Measurements from ENCODE around the gene FECH. TPM values are rescaled to one million over a fixed set of nuclear protein-coding genes. Genes with fewer than 3 reads are reported as not detected.
"Not testable (repeated sequence)": the region's sequence is repeated elsewhere in the genome, so short reads cannot be mapped to it uniquely, and the experiment has no call there.

Gene FECH
- total RNA-seq, 2 donors from 2014 or later: 15.5 to 19.2 TPM

DNA sequence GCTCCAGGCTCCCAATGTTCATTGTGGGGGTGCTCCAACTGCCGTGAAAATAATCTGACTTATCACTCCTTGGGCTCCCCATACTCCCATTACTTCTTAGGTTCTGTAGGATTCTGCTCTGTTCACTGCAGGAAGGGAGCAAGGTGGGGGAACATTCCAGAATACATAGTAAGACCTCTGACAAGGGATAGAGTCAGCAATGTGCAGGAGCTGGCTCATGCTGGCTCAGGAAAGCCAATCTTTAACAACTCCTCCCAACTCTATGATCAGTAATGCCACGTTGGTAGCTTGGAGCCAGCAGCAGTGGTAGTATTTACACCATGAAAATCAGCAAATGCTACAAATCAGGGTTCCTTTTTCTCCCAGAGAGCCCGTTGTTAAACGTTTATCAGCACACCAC lies 44.4 kb downstream of the FECH start:
- intact Hi-C loops (cut with DNase I): no loop called here
- DNase-seq (ENCODE audit: low spot score): no peak

DNA sequence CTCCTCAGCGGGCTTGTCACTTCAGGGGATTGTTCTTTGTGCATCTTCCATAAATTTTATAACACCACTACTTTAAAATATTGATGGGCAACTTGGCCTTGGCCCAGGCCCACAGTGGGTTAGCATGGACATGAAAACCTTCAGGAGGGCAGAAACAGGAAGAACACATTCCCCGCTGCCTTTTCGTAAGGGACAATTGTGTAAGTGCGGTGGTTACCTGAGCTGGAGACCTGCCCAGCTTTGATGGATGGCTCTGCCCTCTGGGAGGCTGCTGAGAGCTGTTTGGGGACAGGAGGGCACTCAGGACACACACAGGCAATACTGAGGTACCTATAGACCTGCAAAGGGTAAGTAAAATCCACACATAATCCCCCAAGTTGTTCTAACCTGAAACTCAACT lies 46.8 kb downstream of the FECH start:
- intact Hi-C loops (cut with DNase I): no loop called here

DNA sequence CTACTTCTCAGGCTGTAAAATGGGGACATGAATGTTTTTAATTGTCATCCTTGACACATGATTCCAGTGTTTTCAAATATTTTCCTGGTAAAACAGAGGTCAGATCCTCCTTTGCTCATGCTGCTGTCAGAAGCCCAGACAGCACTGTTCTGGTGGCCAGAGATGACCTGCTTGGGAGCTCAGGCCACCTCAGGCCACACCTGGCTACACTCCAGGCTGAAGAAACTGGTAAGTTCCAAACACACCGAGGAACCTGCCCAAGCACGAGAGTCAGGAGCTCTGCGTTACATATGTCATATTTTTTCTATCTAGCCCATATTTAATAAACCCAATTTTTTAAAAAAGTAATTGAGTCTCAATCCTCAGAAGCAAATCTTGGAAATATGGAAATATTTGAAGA lies 47.9 kb downstream of the FECH start:
- intact Hi-C loops (cut with DNase I): no loop called here

More for the DNA sequence above, 46.8 kb downstream of the FECH start:
- no peak for DNase-seq (ENCODE audit: low spot score)

DNA sequence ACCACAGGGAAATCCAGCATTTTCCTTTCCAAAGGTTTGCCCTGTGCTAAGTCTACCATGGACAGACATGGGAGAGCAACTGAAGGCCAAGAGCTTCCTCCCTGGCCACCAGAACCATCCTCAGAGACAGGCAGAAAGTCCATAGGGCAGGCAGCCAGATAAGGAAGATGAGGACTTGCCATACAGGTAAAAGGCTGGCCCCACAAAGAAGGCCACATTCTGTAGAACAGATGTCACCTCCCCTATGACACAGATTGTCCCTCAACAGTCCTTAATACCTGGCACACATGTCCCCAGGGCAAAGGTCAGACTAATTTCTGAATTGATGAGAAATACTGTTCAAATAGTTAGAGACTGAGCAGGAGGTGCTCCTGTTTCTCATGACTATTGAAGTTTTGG lies 52.0 kb downstream of the FECH start:
- no peak for DNase-seq (ENCODE audit: low spot score)
- intact Hi-C loops (cut with DNase I): no loop called here

More for the DNA sequence above, 47.9 kb downstream of the FECH start:
- no peak for DNase-seq (ENCODE audit: low spot score)

DNA sequence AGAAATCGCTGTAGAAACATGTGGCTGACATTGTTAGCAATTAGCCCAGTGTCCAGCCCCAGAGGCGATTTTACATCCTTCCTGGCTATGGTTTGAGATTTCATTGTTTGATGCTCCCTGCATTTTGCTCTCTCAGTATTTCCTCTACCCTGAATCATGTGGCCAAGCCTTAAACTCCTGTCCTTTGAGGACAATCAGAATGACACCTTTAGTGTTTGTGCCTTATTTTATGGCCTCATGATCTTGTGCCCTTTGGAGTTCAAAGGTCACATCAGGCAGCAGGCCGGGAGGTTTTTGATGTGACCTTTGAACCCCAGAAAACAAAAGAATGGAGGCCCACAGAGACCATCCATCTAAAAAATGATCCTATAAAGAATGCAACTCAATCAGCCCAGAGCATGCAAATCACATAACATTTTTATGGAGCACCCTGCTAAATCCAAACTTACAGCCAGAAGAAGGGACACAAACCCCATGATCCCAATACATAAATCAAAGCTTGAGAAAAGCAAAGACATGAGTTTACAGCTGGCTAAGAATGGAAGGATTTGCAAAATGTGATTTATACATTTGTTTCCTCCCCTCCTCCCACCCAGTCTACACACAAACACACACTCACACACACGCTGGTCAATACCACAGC lies 52.5 kb downstream of the FECH start:
- intact Hi-C loops (cut with DNase I): no loop called here
- no peak for DNase-seq (ENCODE audit: low spot score)

DNA sequence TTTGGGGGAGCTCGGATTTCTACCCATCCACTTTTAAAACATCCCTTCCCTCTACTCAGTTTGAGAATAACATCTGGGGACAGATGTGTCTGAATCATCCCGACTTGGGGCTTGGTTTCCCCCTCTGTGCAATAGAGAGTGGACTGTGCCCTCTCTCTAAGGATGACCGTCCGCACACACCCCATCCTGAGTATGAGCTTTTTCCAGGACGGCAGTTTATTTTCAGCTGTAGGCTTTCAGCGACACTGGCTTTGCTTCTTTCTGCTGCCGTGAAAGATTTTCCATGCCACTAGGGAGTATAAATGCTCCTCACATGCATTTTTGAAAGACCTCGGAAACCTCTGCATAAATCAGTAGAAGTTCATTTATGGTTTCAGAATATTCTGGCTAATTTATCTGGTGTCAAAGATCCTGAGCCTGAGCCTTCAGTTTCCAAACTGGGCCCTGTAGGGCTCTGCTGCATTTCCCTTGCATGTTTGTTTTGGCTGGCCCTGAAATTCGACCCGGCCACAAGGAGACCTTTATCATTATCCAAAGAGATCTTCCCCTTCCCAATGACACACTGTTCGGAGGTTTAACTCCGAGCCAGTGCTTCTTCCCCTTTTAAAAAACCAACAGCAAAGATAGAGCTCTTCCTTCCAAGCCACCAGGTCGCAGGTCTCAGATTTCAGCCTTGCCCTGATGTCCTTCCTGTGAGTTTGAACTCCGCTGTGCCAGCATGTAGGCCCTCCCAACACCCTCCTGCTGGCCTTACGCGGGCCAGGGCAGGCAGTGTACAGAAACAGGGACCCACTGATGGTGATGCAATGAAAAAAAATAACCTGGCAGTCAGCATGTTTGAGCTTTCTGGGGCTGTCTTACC lies 53.3 kb downstream of the FECH start:
- no peak for DNase-seq (ENCODE audit: low spot score)
- intact Hi-C loops (cut with DNase I): no loop called here

DNA sequence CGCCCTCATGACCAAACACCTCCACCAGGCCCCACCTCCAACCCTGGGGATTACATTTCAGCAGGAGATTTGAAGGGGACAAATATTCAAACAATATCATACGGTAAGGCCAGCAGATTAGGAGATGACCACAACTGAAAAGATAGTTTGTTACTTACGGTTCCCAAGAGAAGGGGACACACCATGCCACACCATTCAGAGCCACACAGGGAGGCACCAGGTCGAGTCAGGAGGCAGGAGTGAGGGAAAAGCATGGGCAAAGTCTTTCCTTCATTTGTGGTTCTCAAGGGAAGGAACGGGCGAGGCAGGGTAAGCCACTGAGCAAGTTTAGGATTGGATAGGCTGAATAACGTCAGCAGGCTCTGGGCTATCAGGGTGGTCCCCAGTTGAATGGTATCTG lies 57.4 kb downstream of the FECH start:
- intact Hi-C loops (cut with DNase I): no loop called here
- DNase-seq (ENCODE audit: low spot score): no peak

DNA sequence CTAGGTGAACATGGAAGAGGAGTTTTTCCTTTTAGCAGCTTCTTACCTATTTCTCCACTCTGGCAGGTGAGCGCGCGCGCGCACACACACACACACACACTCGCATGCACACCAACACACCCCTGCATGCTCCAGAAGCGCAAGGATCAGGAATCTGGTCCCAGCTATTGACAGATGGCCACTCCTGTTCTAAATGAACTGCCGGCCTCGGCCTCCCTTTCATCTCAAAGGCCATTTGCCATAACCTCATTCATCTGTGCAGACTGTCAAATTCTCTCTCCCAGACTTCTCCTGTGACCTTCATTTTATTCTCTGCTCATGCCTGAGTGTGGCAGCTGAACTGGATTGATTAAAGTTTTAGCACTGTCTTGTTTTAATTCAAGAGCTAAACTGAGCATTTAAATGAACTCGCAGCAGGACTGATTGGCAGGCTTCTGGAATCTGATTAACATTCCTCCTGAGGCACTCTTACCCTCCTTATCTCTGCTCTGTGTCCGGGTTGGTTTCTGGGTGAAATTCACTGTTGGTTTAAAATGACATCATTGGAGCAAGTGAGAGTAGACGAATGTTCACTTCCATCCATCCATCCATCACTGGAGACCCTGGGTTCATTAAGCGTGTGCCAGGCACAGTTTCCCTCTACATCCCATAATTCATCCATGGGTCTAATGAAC lies 58.8 kb downstream of the FECH start:
- DNase-seq (ENCODE audit: low spot score): no peak
- intact Hi-C loops (cut with DNase I): loop anchor here in 1 of 2 donors (2.0 kb wide), 1 partner anchor 67 kb away; no protein-coding TSS in a partner anchor

DNA sequence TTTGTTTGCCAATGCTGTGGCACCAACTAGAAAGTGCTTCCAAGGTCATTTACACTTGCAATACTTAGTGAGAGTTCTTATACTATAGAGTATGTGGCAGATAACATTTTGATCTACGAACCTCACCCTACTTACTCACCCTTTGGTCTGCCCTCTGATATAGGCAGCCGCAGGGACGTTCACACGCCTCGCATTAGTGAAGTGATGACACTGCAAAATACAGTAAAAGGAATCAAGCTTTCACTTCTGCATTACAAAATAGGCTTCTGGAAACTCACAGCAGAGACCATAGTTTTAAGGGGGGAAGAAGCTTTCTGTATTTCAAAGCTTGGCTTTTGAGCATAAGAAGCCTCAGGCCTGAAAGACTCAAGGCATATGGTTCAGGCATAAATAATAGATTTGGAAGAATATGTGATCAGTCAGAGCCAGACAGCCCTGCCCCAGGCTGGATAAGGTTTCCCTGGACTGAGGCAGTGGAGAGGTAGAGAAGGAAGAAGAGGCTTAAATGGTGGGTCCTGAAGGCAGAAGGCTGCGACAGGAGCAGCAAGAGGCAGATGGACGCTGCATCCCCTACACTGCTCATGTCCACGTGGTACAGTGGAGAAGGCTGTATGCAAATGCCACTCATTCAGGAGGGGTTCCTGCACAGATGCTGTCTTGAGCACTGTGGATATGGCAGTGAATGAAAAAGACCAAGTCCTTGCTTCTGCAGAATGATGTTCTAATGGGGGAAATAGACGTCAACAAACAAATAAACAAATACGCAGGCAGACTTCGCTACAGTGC lies 63.1 kb downstream of the FECH start:
- intact Hi-C loops (cut with DNase I): no loop called here
- DNase-seq (ENCODE audit: low spot score): no peak

DNA sequence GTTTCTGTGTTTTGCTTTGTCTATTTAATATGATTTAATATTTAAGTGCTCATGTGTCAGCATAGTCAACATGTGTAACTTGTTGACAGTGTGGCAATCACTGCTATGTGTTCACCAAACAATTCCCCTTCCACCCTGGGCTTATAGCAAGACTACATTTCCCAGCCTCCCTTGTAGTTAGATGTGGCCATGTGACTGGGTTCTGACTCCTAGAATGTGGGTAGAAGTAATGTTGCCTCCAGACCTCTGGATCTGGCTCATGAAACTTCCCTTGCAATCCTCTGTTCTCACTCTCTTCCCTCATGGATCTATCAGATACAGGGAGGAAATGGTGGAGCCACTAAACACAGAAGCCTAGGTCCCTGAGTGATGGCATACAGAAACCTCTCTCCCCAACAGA lies 64.2 kb downstream of the FECH start:
- intact Hi-C loops (cut with DNase I); DNase-seq (ENCODE audit: low spot score): not testable (repeated sequence)

DNA sequence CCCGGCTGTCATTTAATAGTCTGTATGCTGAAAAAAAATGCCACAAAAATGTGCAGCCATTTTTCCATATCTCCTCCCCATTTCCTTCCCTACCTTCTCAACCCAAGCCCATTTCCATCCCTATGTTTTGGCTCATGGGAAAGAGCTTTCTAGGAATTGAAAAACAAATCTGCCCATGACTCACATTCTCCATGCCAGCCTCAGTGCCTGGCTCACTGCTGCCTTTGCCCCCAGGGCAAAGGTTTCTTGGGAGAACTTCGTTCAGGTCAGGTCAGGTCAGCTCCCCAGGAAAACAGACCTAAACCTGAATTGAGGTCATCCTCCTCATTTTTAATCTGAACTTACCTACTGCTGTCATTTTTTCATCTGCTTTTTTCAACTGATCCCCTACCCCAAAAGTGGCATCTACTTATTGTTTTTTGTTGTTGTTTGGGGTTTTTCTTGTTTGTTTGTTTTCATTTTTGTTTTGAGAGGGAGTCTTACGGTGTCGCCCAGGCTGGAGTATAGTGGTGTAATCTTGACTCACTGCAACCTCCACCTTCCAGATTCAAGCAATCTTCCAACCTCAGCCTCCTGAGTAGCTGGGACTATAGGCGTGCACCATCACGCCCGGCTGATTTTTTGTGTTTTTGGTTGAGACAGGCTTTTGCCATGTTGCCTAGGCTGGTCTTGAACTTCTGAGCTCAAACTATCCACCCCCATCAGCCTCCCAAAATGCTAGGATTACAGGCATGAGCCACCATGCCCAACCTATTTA lies 66.7 kb downstream of the FECH start:
- no peak for DNase-seq (ENCODE audit: low spot score)
- intact Hi-C loops (cut with DNase I): no loop called here

DNA sequence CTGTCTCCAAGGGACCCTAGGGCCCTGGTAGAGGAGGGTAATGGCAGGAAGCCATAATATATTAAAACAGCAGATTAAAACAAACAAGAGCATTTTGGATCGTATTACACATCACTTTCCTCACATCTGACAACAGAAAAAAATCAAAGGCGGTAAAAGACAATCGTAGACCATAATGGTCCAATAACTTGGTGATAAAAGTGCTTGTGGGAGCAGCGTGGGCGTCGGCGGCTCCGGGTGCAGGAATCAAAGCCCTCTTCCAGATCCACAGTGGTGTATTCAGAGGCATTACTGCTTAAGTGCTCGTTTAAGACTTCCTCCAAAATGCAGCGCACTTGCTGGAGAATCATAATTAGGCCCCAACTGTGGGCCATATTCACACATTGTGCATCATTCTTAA lies 68.0 kb downstream of the FECH start:
- intact Hi-C loops (cut with DNase I): no loop called here
- DNase-seq (ENCODE audit: low spot score): no peak

DNA sequence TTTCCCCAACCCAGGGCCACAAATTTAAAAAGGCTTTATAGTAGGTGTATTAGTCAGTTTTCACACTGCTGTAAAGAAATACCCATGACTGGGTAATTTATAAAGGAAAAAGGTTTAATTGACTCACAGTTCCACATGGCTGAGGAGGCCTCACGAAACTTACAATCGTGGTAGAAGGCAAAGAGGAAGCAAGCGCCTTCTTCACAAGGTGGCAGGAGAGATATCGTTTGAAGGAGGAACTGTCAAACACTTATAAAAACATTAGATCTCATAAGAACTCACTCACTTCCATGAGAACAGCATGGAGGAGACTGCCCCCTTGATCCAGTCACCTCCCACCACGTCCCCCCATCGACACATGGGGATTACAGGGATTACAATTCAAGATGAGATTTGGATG lies 70.4 kb downstream of the FECH start:
- intact Hi-C loops (cut with DNase I): no loop called here
- DNase-seq (ENCODE audit: low spot score): no peak

DNA sequence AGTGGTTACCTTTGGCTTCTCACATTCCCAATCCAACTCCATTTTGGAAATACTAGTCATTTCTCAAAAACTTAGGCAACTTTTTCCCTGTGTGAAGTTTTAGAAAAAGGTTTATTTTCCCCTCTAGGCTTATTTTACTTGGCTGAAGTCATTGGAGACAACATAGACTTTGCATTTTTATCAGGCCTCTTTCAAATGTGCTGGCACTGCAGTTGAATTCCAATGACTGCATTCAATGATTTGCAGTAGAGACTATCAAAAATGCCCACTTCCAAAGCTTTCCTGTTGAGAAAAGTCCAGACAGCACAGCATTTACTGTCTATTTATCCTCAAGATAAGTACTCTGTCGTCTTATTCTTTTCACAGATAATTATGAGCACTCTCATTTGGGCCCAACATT lies 81.3 kb downstream of the FECH start:
- no peak for DNase-seq (ENCODE audit: low spot score)
- intact Hi-C loops (cut with DNase I): loop anchor here in 1 of 2 donors (10.0 kb wide), 1 partner anchor 60 kb away; no protein-coding TSS in a partner anchor

DNA sequence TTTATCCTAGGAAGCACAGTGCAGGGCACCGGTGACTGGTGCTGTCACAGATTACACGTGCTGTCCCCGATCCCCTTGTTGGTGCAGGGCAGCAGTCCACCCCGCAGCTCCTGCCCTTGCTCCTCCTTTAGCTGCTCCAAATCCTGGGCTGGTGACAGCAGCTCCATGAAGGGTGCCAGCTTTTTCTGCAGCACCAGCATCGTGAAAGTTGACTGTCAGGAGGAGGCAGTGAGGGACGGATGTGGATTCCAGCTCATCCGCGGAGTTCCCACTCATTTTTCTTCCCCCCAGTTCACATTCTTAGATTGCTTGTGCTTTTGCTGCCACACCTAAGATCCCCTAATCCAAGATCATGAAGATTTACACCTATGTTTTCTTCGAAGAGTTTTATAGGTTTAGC lies 83.9 kb downstream of the FECH start:
- no peak for DNase-seq (ENCODE audit: low spot score)
- intact Hi-C loops (cut with DNase I): loop anchor here in 1 of 2 donors (10.0 kb wide), 1 partner anchor 58 kb away; no protein-coding TSS in a partner anchor

DNA sequence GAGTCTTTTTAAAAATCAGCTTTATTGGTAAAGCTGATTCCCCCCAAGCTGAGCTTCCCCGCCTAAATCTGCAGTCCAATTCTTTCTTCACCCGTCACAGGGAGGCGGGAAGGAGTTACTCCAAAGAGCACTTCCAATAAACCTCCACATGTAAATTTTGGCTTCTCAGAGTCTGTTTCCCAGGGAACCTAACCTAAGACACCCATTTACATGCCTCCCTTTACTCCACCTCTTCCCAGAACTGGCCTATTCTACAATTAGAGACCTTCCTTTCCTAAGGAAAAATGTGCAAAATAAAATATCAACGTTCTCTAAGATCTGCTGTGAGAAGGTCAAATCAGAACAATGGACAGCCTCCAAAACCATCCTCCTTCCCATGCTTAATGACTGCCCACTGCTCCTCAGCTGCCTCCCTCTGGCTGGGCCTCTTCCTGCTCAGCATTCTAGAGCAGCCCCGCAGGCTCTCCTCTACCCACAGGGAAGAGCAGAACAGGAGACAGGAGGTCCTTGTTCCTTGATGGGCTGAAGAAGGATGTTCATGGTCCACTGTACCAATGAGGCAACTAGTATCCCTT lies 87.7 kb downstream of the FECH start:
- no peak for DNase-seq (ENCODE audit: low spot score)
- intact Hi-C loops (cut with DNase I): no loop called here

All from posterior vena cava (tissue), 2 donors.